ENCODE results near the gene OGFOD3. TPM values are rescaled to one million over a fixed set of nuclear protein-coding genes. Genes with fewer than 3 reads are reported as not detected.
A peak's percentile ranks its signal among the peaks of the same experiment; 100 is the strongest.

OGFOD3 gene
- total and polyA plus RNA-seq, 7 experiments from 2014 or later, result 21.9 to 42.1 (median 32.3) TPM

- DNase-seq, result no peak
- H3K9me3 Mint-ChIP-seq, result peaks cover 0 to 2% (median 0%) of the 10 kb centered on the region in 11 donors
- H3K4me1 ChIP-seq (ENCODE audit: control insufficient read depth in 2 of 2, insufficient read depth in 2 of 2, low read length in 2 of 2), result peaks cover 0 to 5% of the 10 kb centered on the region in 2 donors
- intact Hi-C loops (cut with micrococcal nuclease), result no loop called here
- no peaks in the 10 kb centered on the region for H3K27me3 Mint-ChIP-seq
- H3K27ac ChIP-seq (ENCODE audit: low read depth, low read length), result no peak overlapping the region
- ATAC-seq, result peak; percentile 10
- H3K4me3 ChIP-seq (ENCODE audit: low read length), result no peak overlapping the region
- H3K36me3 Mint-ChIP-seq, result peaks cover 0 to 6% (median under 1%) of the 10 kb centered on the region in 5 donors
- ChIA-PET CTCF (no interaction called here), POLR2A (no interaction called here)
- H3K27me3 ChIP-seq (ENCODE audit: control insufficient read depth in 2 of 2, insufficient read depth in 2 of 2, low read length in 2 of 2), result no peaks in the 10 kb centered on the region
- peaks cover 0 to 10% (median 7%) of the 10 kb centered on the region in 7 donors for H3K4me1 Mint-ChIP-seq
- H3K4me3 Mint-ChIP-seq, result no peak overlapping the region
- H3K27ac Mint-ChIP-seq, result peak overlapping the region in 2 of 9 donors; percentile 53 to 75
- H3K9me3 ChIP-seq (ENCODE audit: control insufficient read depth in 2 of 3, low read length in 3 of 3), result no peaks in the 10 kb centered on the region
- H3K36me3 ChIP-seq (ENCODE audit: control insufficient read depth in 2 of 3, insufficient read depth in 3 of 3, low read length in 3 of 3), result peaks cover 0 to 14% (median 0%) of the 10 kb centered on the region in 3 experiments
These were observed 30.7 kb downstream of the OGFOD3 start for GRCh38 chr17:82387705-82388106.

GRCh38 chr17:82386881-82387704 lies 31.3 kb downstream of the OGFOD3 start:
- peak overlapping the region in 1 of 9 donors; percentile 75 for H3K27ac Mint-ChIP-seq
- peaks cover 0 to 10% (median 7%) of the 10 kb centered on the region in 7 donors for H3K4me1 Mint-ChIP-seq
- peaks cover 0 to 2% (median 0%) of the 10 kb centered on the region in 11 donors for H3K9me3 Mint-ChIP-seq
- DNase-seq (no peak), ATAC-seq (no peak)
- Histone ChIP-seq H3K4me1 (ENCODE audit: control insufficient read depth in 2 of 2, insufficient read depth in 2 of 2, low read length in 2 of 2) (peaks cover 0 to 5% of the 10 kb centered on the region in 2 donors), H3K4me3 (ENCODE audit: low read length) (no peak overlapping the region), H3K27me3 (ENCODE audit: control insufficient read depth in 2 of 2, insufficient read depth in 2 of 2, low read length in 2 of 2) (no peaks in the 10 kb centered on the region), H3K9me3 (ENCODE audit: control insufficient read depth in 2 of 3, low read length in 3 of 3) (no peaks in the 10 kb centered on the region), H3K36me3 (ENCODE audit: control insufficient read depth in 2 of 3, insufficient read depth in 3 of 3, low read length in 3 of 3) (peaks cover 0 to 8% (median 0%) of the 10 kb centered on the region in 3 experiments), H3K27ac (ENCODE audit: low read depth, low read length) (no peak overlapping the region)
- CTCF ChIA-PET, result no interaction called here
- H3K4me3 Mint-ChIP-seq, result no peak overlapping the region
- intact Hi-C loops (cut with micrococcal nuclease), result no loop called here
- POLR2A ChIA-PET, result no interaction called here
- peaks cover 0 to under 1% (median 0%) of the 10 kb centered on the region in 5 donors for H3K36me3 Mint-ChIP-seq
- H3K27me3 Mint-ChIP-seq, result no peaks in the 10 kb centered on the region

- ChIA-PET CTCF (no interaction called here), POLR2A (no interaction called here)
- no peak for DNase-seq
- Histone ChIP-seq H3K27me3 (ENCODE audit: control insufficient read depth in 2 of 2, insufficient read depth in 2 of 2, low read length in 2 of 2) (no peaks in the 10 kb centered on the region), H3K36me3 (ENCODE audit: control insufficient read depth in 2 of 3, insufficient read depth in 3 of 3, low read length in 3 of 3) (peaks cover 0 to under 1% (median 0%) of the 10 kb centered on the region in 3 experiments), H3K9me3 (ENCODE audit: control insufficient read depth in 2 of 3, low read length in 3 of 3) (no peaks in the 10 kb centered on the region), H3K4me1 (ENCODE audit: control insufficient read depth in 2 of 2, insufficient read depth in 2 of 2, low read length in 2 of 2) (peaks cover 0 to 5% of the 10 kb centered on the region in 2 donors), H3K27ac (ENCODE audit: low read depth, low read length) (no peak overlapping the region), H3K4me3 (ENCODE audit: low read length) (no peak overlapping the region)
- Mint-ChIP-seq H3K27ac (no peak overlapping the region), H3K9me3 (peaks cover 0 to 2% (median 0%) of the 10 kb centered on the region in 11 donors), H3K27me3 (peaks cover under 1 to 4% (median 4%) of the 10 kb centered on the region in 5 donors), H3K36me3 (no peaks in the 10 kb centered on the region), H3K4me3 (no peak overlapping the region), H3K4me1 (peaks cover 3 to 10% (median 7%) of the 10 kb centered on the region in 7 donors)
- intact Hi-C loops (cut with micrococcal nuclease), result no loop called here
- ATAC-seq, result no peak
These were observed 32.0 kb downstream of the OGFOD3 start for GRCh38 chr17:82386255-82386831.

- H3K36me3 ChIP-seq (ENCODE audit: control insufficient read depth in 2 of 3, insufficient read depth in 3 of 3, low read length in 3 of 3), result no peaks in the 10 kb centered on the region
- DNase-seq (no peak), ATAC-seq (no peak)
- H3K4me3 ChIP-seq (ENCODE audit: low read length), result no peak overlapping the region
- H3K4me1 ChIP-seq (ENCODE audit: control insufficient read depth in 2 of 2, insufficient read depth in 2 of 2, low read length in 2 of 2), result peaks cover 0 to 5% of the 10 kb centered on the region in 2 donors
- no peak overlapping the region for H3K27ac ChIP-seq (ENCODE audit: low read depth, low read length)
- Mint-ChIP-seq H3K36me3 (no peaks in the 10 kb centered on the region), H3K9me3 (peaks cover 0 to 3% (median 0%) of the 10 kb centered on the region in 11 donors), H3K4me3 (no peak overlapping the region), H3K27ac (no peak overlapping the region), H3K4me1 (peaks cover 5 to 10% (median 7%) of the 10 kb centered on the region in 7 donors), H3K27me3 (peaks cover 7 to 11% (median 10%) of the 10 kb centered on the region in 5 donors)
- CTCF ChIA-PET, result no interaction called here
- POLR2A ChIA-PET, result no interaction called here
- intact Hi-C loops (cut with micrococcal nuclease), result no loop called here
- H3K27me3 ChIP-seq (ENCODE audit: control insufficient read depth in 2 of 2, insufficient read depth in 2 of 2, low read length in 2 of 2), result no peaks in the 10 kb centered on the region
- no peaks in the 10 kb centered on the region for H3K9me3 ChIP-seq (ENCODE audit: control insufficient read depth in 2 of 3, low read length in 3 of 3)
These were observed 32.7 kb downstream of the OGFOD3 start for GRCh38 chr17:82385559-82386254.

GRCh38 chr17:82384730-82385481 lies 33.5 kb downstream of the OGFOD3 start:
- H3K4me3 ChIP-seq (ENCODE audit: low read length), result no peak overlapping the region
- ChIA-PET POLR2A (interaction anchor here (0.8 kb wide), 1 partner anchor 110 kb away, joined by 5 read pairs; no protein-coding TSS in a partner anchor), CTCF (no interaction called here)
- Mint-ChIP-seq H3K4me3 (no peak overlapping the region), H3K9me3 (peaks cover 0 to 3% (median 0%) of the 10 kb centered on the region in 11 donors), H3K4me1 (peaks cover 5 to 12% (median 7%) of the 10 kb centered on the region in 7 donors), H3K36me3 (no peaks in the 10 kb centered on the region), H3K27ac (no peak overlapping the region), H3K27me3 (peaks cover 13 to 18% (median 16%) of the 10 kb centered on the region in 5 donors)
- intact Hi-C loops (cut with micrococcal nuclease), result no loop called here
- ATAC-seq (no peak), DNase-seq (no peak)
- H3K27ac ChIP-seq (ENCODE audit: low read depth, low read length), result no peak overlapping the region
- no peaks in the 10 kb centered on the region for H3K27me3 ChIP-seq (ENCODE audit: control insufficient read depth in 2 of 2, insufficient read depth in 2 of 2, low read length in 2 of 2)
- peaks cover 0 to 5% of the 10 kb centered on the region in 2 donors for H3K4me1 ChIP-seq (ENCODE audit: control insufficient read depth in 2 of 2, insufficient read depth in 2 of 2, low read length in 2 of 2)
- H3K36me3 ChIP-seq (ENCODE audit: control insufficient read depth in 2 of 3, insufficient read depth in 3 of 3, low read length in 3 of 3), result no peaks in the 10 kb centered on the region
- H3K9me3 ChIP-seq (ENCODE audit: control insufficient read depth in 2 of 3, low read length in 3 of 3), result no peaks in the 10 kb centered on the region

- ATAC-seq, result no peak
These were observed 34.2 kb downstream of the OGFOD3 start for GRCh38 chr17:82384051-82384729.

More at GRCh38 chr17:82384051-82384729, 34.2 kb downstream of the OGFOD3 start:
- intact Hi-C loops (cut with micrococcal nuclease), result no loop called here
- CTCF ChIA-PET, result no interaction called here
- Histone ChIP-seq H3K9me3 (ENCODE audit: control insufficient read depth in 2 of 3, low read length in 3 of 3) (no peaks in the 10 kb centered on the region), H3K4me3 (ENCODE audit: low read length) (no peak overlapping the region), H3K27me3 (ENCODE audit: control insufficient read depth in 2 of 2, insufficient read depth in 2 of 2, low read length in 2 of 2) (no peaks in the 10 kb centered on the region), H3K36me3 (ENCODE audit: control insufficient read depth in 2 of 3, insufficient read depth in 3 of 3, low read length in 3 of 3) (no peaks in the 10 kb centered on the region), H3K4me1 (ENCODE audit: control insufficient read depth in 2 of 2, insufficient read depth in 2 of 2, low read length in 2 of 2) (peaks cover 0 to 5% of the 10 kb centered on the region in 2 donors), H3K27ac (ENCODE audit: low read depth, low read length) (no peak overlapping the region)
- Mint-ChIP-seq H3K27me3 (peaks cover 16 to 21% (median 18%) of the 10 kb centered on the region in 5 donors), H3K4me3 (no peak overlapping the region), H3K9me3 (peaks cover 0 to 3% (median 0%) of the 10 kb centered on the region in 11 donors), H3K27ac (no peak overlapping the region), H3K4me1 (peaks cover 5 to 13% (median 7%) of the 10 kb centered on the region in 7 donors), H3K36me3 (no peaks in the 10 kb centered on the region)
- DNase-seq, result no peak
- POLR2A ChIA-PET, result interaction anchor here (0.8 kb wide), 1 partner anchor 111 kb away, joined by 5 read pairs; no protein-coding TSS in a partner anchor

Measured in naive thymus-derived CD4-positive, alpha-beta T cell (primary cell).